HCT116 (cell line): ENCODE measurements around the gene RALGPS1. TPM values are rescaled to one million over a fixed set of nuclear protein-coding genes. Genes with fewer than 3 reads are reported as not detected.

ENCODE experiments used
- ATAC-seq: fragments of 200-7000 bp; cut with Tn5 transposase; 2 replicates; pipeline ENCODE4 v1.9.1; 2020; ENCODE audit warnings: mild to moderate bottlenecking, moderate library complexity
- BruUV-seq: library from RNA; stranded (reverse); fragments of 400-500 nt; replicated peaks from 2 replicates; lab custom pipeline; 2021; lab: Mats Ljungman, UMichigan
- CTCF ChIA-PET: fragments of 300-600 bp; sonication (Branson Sonifier 250); formaldehyde crosslinking; loops from one replicate; lab custom pipeline; 2021; ENCODE audit warnings: antibody characterized with exemption; lab: Charles Lee
- POLR2A ChIA-PET: fragments of 300-600, 350-600 bp; sonication (Branson Sonifier 250); formaldehyde crosslinking; loops from one replicate; lab custom pipeline; 2021; ENCODE audit warnings: antibody characterized with exemption; lab: Charles Lee
- RAD21 ChIA-PET, 2 experiments: fragments of 300-600 bp; sonication (Branson Sonifier 250); formaldehyde crosslinking; loops; one replicate each; lab custom pipeline; 2023; ENCODE audit warnings: low total read pairs in 2 of 2; ENCODE audit not compliant: uncharacterized antibody in 2 of 2, unreplicated experiment in 2 of 2, low non-redundant PET in 1 of 2; lab: Charles Lee
- DNase-seq: peaks from one replicate; pipeline ENCODE4 v3.0.0-alpha.2; 2010; ENCODE audit warnings: low read depth, low spot score
- H2AFZ ChIP-seq: fragments of 200-600 bp; shearing (Covaris generic), sonication (generic); 2 replicates; pipeline ENCODE4 v1.6.1; 2017; ENCODE audit warnings: low read depth, mixed run types, mixed read lengths, antibody characterized with exemption, low read length; ENCODE audit not compliant: poor library complexity, severe bottlenecking
- H3K27ac ChIP-seq: 2 replicates; pipeline ENCODE4 v1.5.1; 2012; ENCODE audit warnings: low read depth, low read length
- H3K27me3 ChIP-seq: fragments of 200-600 bp; sonication (generic); 2 replicates; pipeline ENCODE4 v1.6.1; 2016; ENCODE audit warnings: mixed run types, low read length, mixed read lengths; ENCODE audit not compliant: insufficient read depth
- H3K36me3 ChIP-seq, 2 experiments: fragments of 200-500 bp in 1 of 2; fragments of 200-600 bp in 1 of 2; sonication (Bioruptor generic) in 1 of 2; sonication (generic) in 1 of 2; 2 replicates each; pipeline versions ENCODE4 v1.5.1 to v1.6.1; 2014 to 2016; ENCODE audit warnings: low read length in 2 of 2, inconsistent platforms in 1 of 2, mixed read lengths in 1 of 2, mixed run types in 1 of 2; ENCODE audit not compliant: insufficient read depth in 2 of 2, control insufficient read depth in 1 of 2
- H3K4me1 ChIP-seq, 2 experiments: fragments of 200-600 bp in 1 of 2; sonication (generic) in 1 of 2; 2 replicates each; pipeline versions ENCODE4 v1.5.1 to v1.6.1; 2012 to 2017; ENCODE audit warnings: low read length in 2 of 2, inconsistent platforms in 1 of 2, mild to moderate bottlenecking in 1 of 2, mixed read lengths in 1 of 2, mixed run types in 1 of 2, moderate library complexity in 1 of 2; ENCODE audit not compliant: insufficient read depth in 2 of 2, control insufficient read depth in 1 of 2
- H3K4me2 ChIP-seq: fragments of 200-600 bp; sonication (generic); 2 replicates; pipeline ENCODE4 v1.6.1; 2017; ENCODE audit warnings: mixed run types, low read length, mixed read lengths
- H3K4me3 ChIP-seq, 2 experiments: fragments of 200-600 bp in 1 of 2; sonication (generic) in 1 of 2; replicated peaks in 1 of 2; 2 replicates each; pipeline ENCODE4 v1.5.1; 2011 to 2016; ENCODE audit warnings: low read length in 2 of 2, control low read depth in 1 of 2, low read depth in 1 of 2, mild to moderate bottlenecking in 1 of 2, mixed read lengths in 1 of 2, mixed run types in 1 of 2
- H3K79me2 ChIP-seq: fragments of 200-600 bp; sonication (generic); 2 replicates; pipeline ENCODE4 v1.6.1; 2017; ENCODE audit warnings: mild to moderate bottlenecking, mixed run types, low read length, moderate library complexity, mixed read lengths; ENCODE audit not compliant: insufficient read depth
- H3K9ac ChIP-seq: fragments of 200-600 bp; sonication (generic); 2 replicates; pipeline ENCODE4 v1.6.1; 2016; ENCODE audit warnings: low read length, mixed read lengths
- H3K9me2 ChIP-seq: fragments of 200-600 bp; sonication (generic), shearing (Covaris generic); 2 replicates; pipeline ENCODE4 v1.6.1; 2017; ENCODE audit warnings: mixed run types, mild to moderate bottlenecking, moderate library complexity; ENCODE audit not compliant: insufficient read depth
- H3K9me3 ChIP-seq, 2 experiments: fragments of 200-500 bp in 1 of 2; fragments of 200-600 bp in 1 of 2; sonication (Bioruptor generic) in 1 of 2; sonication (generic) in 1 of 2; 2 replicates each; pipeline ENCODE4 v1.6.1; 2014 to 2017; ENCODE audit warnings: low read length in 2 of 2, mixed read lengths in 2 of 2, inconsistent platforms in 1 of 2, low read depth in 1 of 2, mild to moderate bottlenecking in 1 of 2, mixed run types in 1 of 2, moderate library complexity in 1 of 2; ENCODE audit not compliant: control insufficient read depth in 1 of 2, insufficient read depth in 1 of 2
- H4K20me1 ChIP-seq: fragments of 200-600 bp; sonication (generic), shearing (Covaris generic); 2 replicates; pipeline ENCODE4 v1.6.1; 2017; ENCODE audit warnings: mixed run types, mild to moderate bottlenecking, moderate library complexity; ENCODE audit not compliant: insufficient read depth
- CBX3 ChIP-seq: IDR thresholded peaks from 2 replicates; pipeline ENCODE4 v1.6.1; 2012; ENCODE audit warnings: low read depth
- EGR1 ChIP-seq: IDR thresholded peaks from 2 replicates; pipeline ENCODE4 v1.6.1; 2012; ENCODE audit warnings: low read depth
- ELF1 ChIP-seq: IDR thresholded peaks from 2 replicates; pipeline ENCODE4 v1.6.1; 2012; ENCODE audit warnings: low read depth, borderline replicate concordance
- EZH2 ChIP-seq: fragments of 200-600 bp; sonication (generic); IDR thresholded peaks from 2 replicates; pipeline ENCODE4 v1.6.1; 2017; ENCODE audit warnings: antibody characterized with exemption, mixed run types
- EZH2phosphoT487 ChIP-seq: fragments of 200-600 bp; IDR thresholded peaks from 2 replicates; pipeline ENCODE4 v1.6.1; 2018; ENCODE audit warnings: antibody characterized with exemption, borderline replicate concordance
- FOSL1 ChIP-seq: IDR thresholded peaks from 2 replicates; pipeline ENCODE4 v1.6.1; 2012; ENCODE audit warnings: low read depth
- POLR2A ChIP-seq: IDR thresholded peaks from 2 replicates; pipeline ENCODE4 v1.7.0; 2011; ENCODE audit warnings: borderline replicate concordance; ENCODE audit not compliant: insufficient read depth, insufficient read length; ENCODE audit errors: extremely low read depth
- POLR2AphosphoS5 ChIP-seq: IDR thresholded peaks from 2 replicates; pipeline ENCODE4 v1.6.1; 2011; ENCODE audit warnings: mild to moderate bottlenecking, low read depth, low read length, moderate library complexity
- RAD21 ChIP-seq: IDR thresholded peaks from 2 replicates; pipeline ENCODE4 v1.6.1; 2012; ENCODE audit warnings: low read depth, mild to moderate bottlenecking
- SIN3A ChIP-seq: IDR thresholded peaks from 2 replicates; pipeline ENCODE4 v1.6.1; 2012; ENCODE audit warnings: low read depth
- SP1 ChIP-seq: IDR thresholded peaks from 2 replicates; pipeline ENCODE4 v1.6.1; 2012; ENCODE audit warnings: low read depth
- SRF ChIP-seq: IDR thresholded peaks from 2 replicates; pipeline ENCODE4 v1.6.1; 2012; ENCODE audit warnings: low read depth
- TCF7L2 ChIP-seq: IDR thresholded peaks from 2 replicates; pipeline ENCODE4 v1.7.0; 2011; ENCODE audit warnings: borderline replicate concordance, inconsistent platforms; ENCODE audit not compliant: insufficient read depth, insufficient read length; ENCODE audit errors: extremely low read depth
- YY1 ChIP-seq: IDR thresholded peaks from 2 replicates; pipeline ENCODE4 v1.6.1; 2011; ENCODE audit warnings: low read length, low read depth, moderate library complexity, mild to moderate bottlenecking; ENCODE audit not compliant: insufficient replicate concordance; ENCODE audit errors: extremely low read depth
- ZFX ChIP-seq: fragments of 450-650 bp; IDR thresholded peaks from 2 replicates; pipeline ENCODE4 v1.6.1; 2017
- intact Hi-C: fragments of 100-400 bp; cut with micrococcal nuclease; formaldehyde crosslinking; loops from 2 replicates; pipeline ENCODE4 v1.10.0; 2022
- total RNA-seq: library from RNA; stranded (reverse); gene quantifications from one replicate; pipeline ENCODE4 v1.2.1, GENCODE V29; 2021; ENCODE audit not compliant: unreplicated experiment
- TF ChIP-seq, protein P1 (sequence below): IDR thresholded peaks from 2 replicates; pipeline ENCODE4 v1.6.1; 2012
- TF ChIP-seq, protein P2 (sequence below): IDR thresholded peaks from 2 replicates; pipeline ENCODE4 v1.6.1; 2011; ENCODE audit warnings: mild to moderate bottlenecking, low read length, moderate library complexity; ENCODE audit not compliant: insufficient replicate concordance; ENCODE audit errors: extremely low read depth
- TF ChIP-seq, protein P3 (sequence below): IDR thresholded peaks from 2 replicates; pipeline ENCODE4 v1.6.1; 2012

Gene RALGPS1
- total RNA-seq, 1 experiment from 2014 or later, result 7.6 TPM

DNA sequence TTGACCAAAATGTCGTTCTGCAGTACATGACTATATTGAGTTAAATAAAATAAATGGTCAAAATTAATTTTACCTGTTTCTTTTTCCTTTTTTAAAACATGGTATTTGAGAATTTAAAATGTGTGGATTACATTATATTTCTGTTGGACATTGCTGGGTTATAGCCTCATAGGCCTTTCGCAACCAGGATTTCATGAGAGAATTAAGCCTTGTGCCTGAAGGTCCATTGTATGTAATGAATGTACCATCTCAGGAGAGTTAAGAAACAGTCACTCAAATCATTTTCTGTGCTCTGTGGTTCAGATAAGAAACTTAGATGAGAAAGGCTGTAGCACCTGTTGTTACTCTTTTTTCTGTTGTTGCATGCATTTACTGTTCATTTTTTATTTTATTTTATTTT is 104.4 kb downstream of the RALGPS1 start:
- intact Hi-C loops, result no loop called here
- ChIA-PET RAD21 (no interaction called here), POLR2A (no interaction called here), CTCF (no interaction called here)
- no peaks in the 10 kb centered on the region for H3K36me3 ChIP-seq
- H3K27ac ChIP-seq, result no peak overlapping the region
- no peak overlapping the region for H2AFZ ChIP-seq
- no peak overlapping the region for H3K4me3 ChIP-seq
- no peaks in the 10 kb centered on the region for H3K79me2 ChIP-seq
- no peak overlapping the region for H3K4me2 ChIP-seq
- H3K9me3 ChIP-seq, result no peaks in the 10 kb centered on the region
- ATAC-seq (no peak), DNase-seq (no peak)
- no peaks in the 10 kb centered on the region for H4K20me1 ChIP-seq
- peaks cover 0 to 7% of the 10 kb centered on the region in 2 experiments; a peak in 1 of 4 replicates for H3K4me1 ChIP-seq
- TF ChIP-seq EGR1 (no peak), ZFX (no peak), RAD21 (no peak), EZH2phosphoT487 (no peak), CBX3 (no peak), ELF1 (no peak), EZH2 (no peak), POLR2A (no peak), SRF (no peak), YY1 (no peak), FOSL1 (no peak), TCF7L2 (no peak), SP1 (no peak), SIN3A (no peak), POLR2AphosphoS5 (no peak)
- TF ChIP-seq, protein P1, sequence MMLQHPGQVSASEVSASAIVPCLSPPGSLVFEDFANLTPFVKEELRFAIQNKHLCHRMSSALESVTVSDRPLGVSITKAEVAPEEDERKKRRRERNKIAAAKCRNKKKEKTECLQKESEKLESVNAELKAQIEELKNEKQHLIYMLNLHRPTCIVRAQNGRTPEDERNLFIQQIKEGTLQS, result no peak
- TF ChIP-seq, protein P2, sequence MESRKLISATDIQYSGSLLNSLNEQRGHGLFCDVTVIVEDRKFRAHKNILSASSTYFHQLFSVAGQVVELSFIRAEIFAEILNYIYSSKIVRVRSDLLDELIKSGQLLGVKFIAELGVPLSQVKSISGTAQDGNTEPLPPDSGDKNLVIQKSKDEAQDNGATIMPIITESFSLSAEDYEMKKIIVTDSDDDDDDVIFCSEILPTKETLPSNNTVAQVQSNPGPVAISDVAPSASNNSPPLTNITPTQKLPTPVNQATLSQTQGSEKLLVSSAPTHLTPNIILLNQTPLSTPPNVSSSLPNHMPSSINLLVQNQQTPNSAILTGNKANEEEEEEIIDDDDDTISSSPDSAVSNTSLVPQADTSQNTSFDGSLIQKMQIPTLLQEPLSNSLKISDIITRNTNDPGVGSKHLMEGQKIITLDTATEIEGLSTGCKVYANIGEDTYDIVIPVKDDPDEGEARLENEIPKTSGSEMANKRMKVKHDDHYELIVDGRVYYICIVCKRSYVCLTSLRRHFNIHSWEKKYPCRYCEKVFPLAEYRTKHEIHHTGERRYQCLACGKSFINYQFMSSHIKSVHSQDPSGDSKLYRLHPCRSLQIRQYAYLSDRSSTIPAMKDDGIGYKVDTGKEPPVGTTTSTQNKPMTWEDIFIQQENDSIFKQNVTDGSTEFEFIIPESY, result no peak
- TF ChIP-seq, protein P3, sequence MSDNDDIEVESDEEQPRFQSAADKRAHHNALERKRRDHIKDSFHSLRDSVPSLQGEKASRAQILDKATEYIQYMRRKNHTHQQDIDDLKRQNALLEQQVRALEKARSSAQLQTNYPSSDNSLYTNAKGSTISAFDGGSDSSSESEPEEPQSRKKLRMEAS, result no peak
- H3K9ac ChIP-seq, result no peak overlapping the region
- H3K27me3 ChIP-seq, result no peaks in the 10 kb centered on the region; the same call in 1 of the 2 replicates
- no TSS peak for BruUV-seq
- H3K9me2 ChIP-seq, result no peaks in the 10 kb centered on the region
